GM21723 (cell line): ENCODE results near the gene RSRC1.
A peak's percentile ranks its signal among the peaks of the same experiment; 100 is the strongest.

Experiments
- ATAC-seq: cut with Tn5 transposase; IDR thresholded peaks from one replicate; pipeline ENCODE4 v1.9.1; 2021; ENCODE audit warnings: mild to moderate bottlenecking, moderate library complexity; ENCODE audit not compliant: unreplicated experiment

The RSRC1 gene

GRCh38 chr3:158568784-158569183 lies 458.9 kb downstream of the RSRC1 start:
- no peak for ATAC-seq

GRCh38 chr3:158569794-158570193 lies 459.9 kb downstream of the RSRC1 start:
- no peak for ATAC-seq

- ATAC-seq: peak; percentile 100
These were observed 461.3 kb downstream of the RSRC1 start, which contains the start of gene MLF1 for GRCh38 chr3:158570999-158571702. Gene MLF1, plus strand, starts transcription at chr3:158571194. Its CDS starts 107 bp downstream, at chr3:158571301.

GRCh38 chr3:158571969-158572765 lies 462.3 kb downstream of the RSRC1 start:
- no peak for ATAC-seq

- ATAC-seq: no peak
These were observed 462.8 kb downstream of the RSRC1 start for GRCh38 chr3:158572766-158573060.

GRCh38 chr3:158573714-158574113 lies 463.8 kb downstream of the RSRC1 start:
- ATAC-seq: no peak

- ATAC-seq: no peak
These were observed 464.8 kb downstream of the RSRC1 start for GRCh38 chr3:158574646-158575045.

- no peak for ATAC-seq
These were observed 480.3 kb downstream of the RSRC1 start for GRCh38 chr3:158590223-158590622.
